ENCODE measurements around the gene TAC4. TPM values are rescaled to one million over a fixed set of nuclear protein-coding genes. Genes with fewer than 3 reads are reported as not detected.

The TAC4 gene
- total RNA-seq, 3 donors from 2014 or later (not counting 1 experiment from before 2014, with no cell fraction given) = not detected

GRCh38 chr17:49880291-49881053 is 32.6 kb upstream of the TAC4 start:
- Mint-ChIP-seq H3K9me3 (no peaks in the 10 kb centered on the region), H3K4me3 (no peak overlapping the region), H3K27me3 (ENCODE audit: low read depth in 2 of 2) (peaks cover 30 to 31% of the 10 kb centered on the region in 2 donors), H3K36me3 (no peaks in the 10 kb centered on the region), H3K27ac (peak overlapping the region in 1 of 2 donors; percentile 47), H3K4me1 (peaks cover 6 to 7% of the 10 kb centered on the region in 2 donors)
- DNase-seq = peak; percentile 64 to 81
- peaks cover 17% of the 10 kb centered on the region for H3K27me3 ChIP-seq (ENCODE audit: control insufficient read depth, insufficient read depth, low read length)
- H3K27ac ChIP-seq (ENCODE audit: low read length) = no peak overlapping the region
- H3K9me3 ChIP-seq (ENCODE audit: control insufficient read depth, insufficient read depth, low read length) = no peaks in the 10 kb centered on the region
- 9% methylated on average over 41 of the region's 41 CpGs for WGBS (ENCODE audit: insufficient coverage)
- H3K4me3 ChIP-seq (ENCODE audit: low read length) = no peak overlapping the region
- intact Hi-C loops (cut with micrococcal nuclease) = loop anchor here (1.0 kb wide), 1 partner anchor 118 kb away; no protein-coding TSS in a partner anchor
- ATAC-seq = peak; percentile 85 to 99 (median 99)
- no peaks in the 10 kb centered on the region for H3K36me3 ChIP-seq (ENCODE audit: control insufficient read depth, insufficient read depth, low read length)
- TF ChIP-seq CTCF (IDR thresholded peaks at IDR 0.05) = peak; percentile 95
- peaks cover 10% of the 10 kb centered on the region for H3K4me1 ChIP-seq (ENCODE audit: control insufficient read depth, insufficient read depth, low read length)

DNA sequence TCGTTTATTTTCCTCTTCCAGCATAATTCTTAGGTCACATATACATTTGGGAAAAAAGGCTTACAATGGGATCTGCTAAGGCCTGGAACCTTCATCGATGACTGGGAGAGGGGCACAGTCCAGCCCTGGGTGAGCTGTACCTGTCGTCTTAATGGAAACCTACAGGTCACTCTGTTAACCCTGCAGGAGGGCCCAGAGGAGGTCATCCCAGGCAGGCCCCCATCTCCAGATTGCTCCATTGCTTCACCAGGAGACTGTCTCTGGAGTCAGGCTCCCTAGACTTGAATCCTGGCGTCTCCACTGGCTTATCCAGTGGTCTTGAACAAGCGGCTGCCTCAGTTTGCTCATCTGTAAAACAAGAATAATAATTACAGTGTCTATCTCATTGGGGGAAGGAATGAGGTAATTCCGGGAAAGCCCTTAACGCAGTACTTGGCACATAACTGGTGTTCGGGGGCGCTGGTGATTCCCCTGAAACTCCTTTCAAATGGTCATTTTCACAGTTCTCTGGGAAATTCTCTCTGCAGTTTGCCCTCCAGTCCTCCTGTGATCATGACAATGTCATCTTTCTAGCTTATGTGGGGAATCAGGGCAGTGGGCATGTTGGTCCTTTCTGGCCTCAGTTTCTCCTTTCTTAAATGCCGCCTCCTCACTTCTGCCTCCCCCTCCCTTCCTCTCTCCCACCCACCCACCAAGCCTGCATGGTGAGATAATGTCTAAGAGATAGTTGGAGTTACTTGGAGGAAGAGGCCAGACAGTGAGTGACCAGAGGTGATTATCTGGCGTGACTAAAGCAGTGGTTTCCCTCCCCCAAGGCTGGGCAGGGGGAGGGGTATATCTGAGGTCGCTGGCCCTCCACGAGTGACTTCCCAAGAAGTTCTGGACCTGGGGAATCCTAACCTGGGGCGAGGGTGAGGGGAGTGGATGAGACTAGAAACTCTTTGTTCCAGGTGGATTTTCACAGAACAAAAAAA is 31.3 kb upstream of the TAC4 start:
- Mint-ChIP-seq H3K36me3 (no peaks in the 10 kb centered on the region), H3K9me3 (no peaks in the 10 kb centered on the region), H3K4me1 (peaks cover 6 to 7% of the 10 kb centered on the region in 2 donors), H3K27me3 (ENCODE audit: low read depth in 2 of 2) (peaks cover 27 to 37% of the 10 kb centered on the region in 2 donors), H3K4me3 (no peak overlapping the region), H3K27ac (no peak overlapping the region)
- H3K4me3 ChIP-seq (ENCODE audit: low read length) = no peak overlapping the region
- no peak for TF ChIP-seq CTCF (IDR thresholded peaks at IDR 0.05)
- peaks cover 17% of the 10 kb centered on the region for H3K27me3 ChIP-seq (ENCODE audit: control insufficient read depth, insufficient read depth, low read length)
- H3K4me1 ChIP-seq (ENCODE audit: control insufficient read depth, insufficient read depth, low read length) = peaks cover 10% of the 10 kb centered on the region
- ATAC-seq (no peak), DNase-seq (no peak)
- no peak overlapping the region for H3K27ac ChIP-seq (ENCODE audit: low read length)
- no peaks in the 10 kb centered on the region for H3K36me3 ChIP-seq (ENCODE audit: control insufficient read depth, insufficient read depth, low read length)
- H3K9me3 ChIP-seq (ENCODE audit: control insufficient read depth, insufficient read depth, low read length) = no peaks in the 10 kb centered on the region
- intact Hi-C loops (cut with micrococcal nuclease) = no loop called here
- 65% methylated on average over 12 of the region's 14 CpGs for WGBS (ENCODE audit: insufficient coverage)

DNA sequence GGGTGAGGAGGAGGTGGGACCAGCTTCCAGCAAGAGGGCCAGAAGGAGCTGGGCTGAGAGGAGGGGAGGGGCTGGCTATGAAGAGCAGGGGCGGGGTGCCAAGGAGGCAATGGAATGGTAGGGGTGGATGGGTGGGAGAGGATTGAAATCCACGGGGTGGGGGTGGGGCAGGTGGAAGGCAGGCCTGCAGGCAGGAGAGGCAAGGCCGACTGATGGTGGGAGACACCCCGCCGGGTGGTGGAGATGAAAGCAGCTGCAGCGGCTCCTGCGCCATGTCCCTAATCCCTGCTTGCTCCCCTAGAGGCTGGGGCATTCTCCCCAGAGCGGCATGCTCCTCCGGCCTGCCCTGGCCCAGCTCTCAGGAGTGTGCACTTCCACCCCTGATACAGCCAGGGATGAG is 27.8 kb upstream of the TAC4 start:
- Mint-ChIP-seq H3K4me3 (no peak overlapping the region), H3K27me3 (ENCODE audit: low read depth in 2 of 2) (peaks cover 10 to 26% of the 10 kb centered on the region in 2 donors), H3K36me3 (no peaks in the 10 kb centered on the region), H3K27ac (no peak overlapping the region), H3K9me3 (no peaks in the 10 kb centered on the region), H3K4me1 (peaks cover 5 to 6% of the 10 kb centered on the region in 2 donors)
- TF ChIP-seq CTCF (IDR thresholded peaks at IDR 0.05) = no peak
- H3K27me3 ChIP-seq (ENCODE audit: control insufficient read depth, insufficient read depth, low read length) = peaks cover 11% of the 10 kb centered on the region
- 82% methylated on average over 9 of the region's 9 CpGs for WGBS (ENCODE audit: insufficient coverage)
- no peak overlapping the region for H3K4me3 ChIP-seq (ENCODE audit: low read length)
- peaks cover 6% of the 10 kb centered on the region for H3K4me1 ChIP-seq (ENCODE audit: control insufficient read depth, insufficient read depth, low read length)
- DNase-seq (no peak), ATAC-seq (no peak)
- H3K36me3 ChIP-seq (ENCODE audit: control insufficient read depth, insufficient read depth, low read length) = no peaks in the 10 kb centered on the region
- no peak overlapping the region for H3K27ac ChIP-seq (ENCODE audit: low read length)
- intact Hi-C loops (cut with micrococcal nuclease) = no loop called here
- H3K9me3 ChIP-seq (ENCODE audit: control insufficient read depth, insufficient read depth, low read length) = no peaks in the 10 kb centered on the region
